D341Med (cell line): Measurements from ENCODE around the gene ANKLE2.

Source experiments
- DNase-seq: peaks from one replicate; pipeline ENCODE4 v3.0.0; 2012; ENCODE audit warnings: low spot score

ANKLE2 gene

DNA sequence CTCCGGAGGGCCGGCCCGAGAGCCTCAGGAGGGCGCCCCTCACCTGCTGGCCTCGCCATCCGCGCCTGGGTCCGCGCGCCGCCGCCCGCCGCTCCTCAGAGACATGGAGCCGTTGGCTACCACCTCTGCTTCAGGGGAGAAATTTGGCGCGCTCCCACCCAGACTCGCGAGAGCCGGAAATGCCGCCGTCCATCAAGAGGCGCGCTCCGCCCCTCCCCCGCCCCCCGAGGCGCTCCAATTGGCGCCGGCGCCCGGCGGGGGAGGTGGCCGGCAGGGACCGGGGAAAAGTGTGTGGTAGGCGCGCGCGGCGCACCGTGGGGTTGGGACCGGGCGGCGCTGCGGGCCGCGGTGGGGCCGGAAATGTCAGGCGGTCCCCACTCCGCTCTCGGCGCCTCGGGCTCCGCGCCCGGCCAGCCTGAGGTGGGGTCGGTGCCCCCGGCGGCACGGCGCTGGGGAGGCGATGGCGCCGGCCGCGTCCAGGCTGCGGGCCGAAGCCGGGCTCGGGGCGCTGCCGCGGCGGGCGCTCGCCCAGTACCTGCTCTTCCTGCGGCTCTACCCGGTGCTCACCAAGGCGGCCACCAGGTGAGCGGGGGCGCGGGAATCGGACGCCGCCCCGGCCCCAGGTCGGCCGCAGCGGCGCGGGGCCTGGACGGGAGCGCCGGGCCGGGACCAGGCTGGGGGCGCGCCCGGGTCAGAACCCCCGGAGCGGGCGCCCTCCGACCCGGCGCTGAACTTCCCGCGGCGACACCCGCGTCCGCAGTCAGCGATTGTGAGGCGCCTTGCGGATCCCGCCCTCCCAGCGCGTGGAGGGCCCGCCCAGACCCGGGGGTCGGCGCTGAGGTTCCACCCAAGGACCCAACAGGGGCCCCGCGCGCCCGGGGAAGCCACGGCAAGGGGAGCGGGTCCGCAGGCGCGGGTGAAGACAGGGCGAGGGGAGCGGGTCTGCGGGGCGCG lies 74.1 kb downstream of the ANKLE2 start, which contains the start of the genes POLE and PXMP2:
POLE (minus strand) TSS at position 132 of the 954 bp plus-strand sequence; CDS start at position 105, 27 bp downstream.
PXMP2 (plus strand) TSS at position 377 of the 954 bp plus-strand sequence; CDS start at position 461, 84 bp downstream.
- peak; percentile 98 for DNase-seq

DNA sequence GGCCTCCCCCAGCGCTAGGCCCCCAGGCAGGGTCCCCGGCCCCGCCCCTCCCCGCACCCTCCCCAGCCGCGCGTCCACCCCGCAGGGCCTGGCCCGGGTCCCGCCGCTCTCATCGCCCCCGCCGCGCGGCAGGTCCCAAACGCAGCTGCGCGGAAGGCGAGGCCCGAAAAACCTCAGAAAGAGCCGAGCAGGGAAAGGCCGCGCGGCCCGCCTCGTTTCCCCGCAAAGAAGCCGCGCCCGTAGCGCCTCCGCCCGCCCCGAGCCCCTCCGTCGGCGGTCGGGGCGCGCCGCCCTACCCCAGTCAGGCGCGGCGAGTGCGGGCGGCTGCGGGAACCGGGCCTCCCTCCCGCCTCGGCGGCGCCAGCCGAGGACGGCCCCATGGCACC lies 74.8 kb downstream of the ANKLE2 start:
- no peak for DNase-seq

DNA sequence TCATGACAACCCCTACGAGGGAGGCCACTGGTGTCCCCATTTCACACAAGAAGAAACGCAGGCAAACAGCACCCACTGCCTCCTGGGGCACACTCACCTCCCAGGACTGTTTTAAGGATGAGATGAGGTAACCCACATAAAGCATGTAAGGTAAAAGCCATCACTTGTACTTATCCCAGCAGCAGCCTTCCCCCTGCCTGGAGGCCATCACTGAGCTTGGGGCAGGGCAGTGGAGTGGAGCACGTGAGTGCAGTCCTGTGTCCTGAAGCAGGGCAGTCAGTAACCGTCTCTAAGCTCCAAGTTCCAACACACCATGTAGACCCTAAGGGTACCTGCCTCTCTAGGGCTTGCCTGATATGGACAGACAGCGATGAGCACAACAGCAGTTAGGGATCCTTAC lies 76.2 kb downstream of the ANKLE2 start:
- DNase-seq, result no peak

DNA sequence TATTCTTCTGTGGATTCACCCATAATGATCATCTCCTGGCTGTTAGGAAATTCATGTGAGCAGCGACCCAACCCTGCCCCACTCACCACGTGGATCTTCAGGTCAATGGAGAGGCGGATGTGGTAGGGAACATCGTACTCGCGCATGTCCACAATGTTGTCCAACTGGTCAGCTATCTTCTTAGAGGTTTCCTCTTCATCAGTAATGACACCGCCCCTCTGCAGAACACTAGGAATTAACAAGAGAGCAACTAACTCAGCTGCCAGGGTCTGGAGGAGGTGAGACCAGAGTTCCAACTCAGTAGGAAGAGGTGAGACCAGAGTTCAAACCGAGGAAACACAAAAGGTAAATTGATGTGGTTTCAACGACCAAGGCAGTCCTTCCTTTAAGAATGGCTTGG lies 84.1 kb downstream of the ANKLE2 start:
- no peak for DNase-seq

DNA sequence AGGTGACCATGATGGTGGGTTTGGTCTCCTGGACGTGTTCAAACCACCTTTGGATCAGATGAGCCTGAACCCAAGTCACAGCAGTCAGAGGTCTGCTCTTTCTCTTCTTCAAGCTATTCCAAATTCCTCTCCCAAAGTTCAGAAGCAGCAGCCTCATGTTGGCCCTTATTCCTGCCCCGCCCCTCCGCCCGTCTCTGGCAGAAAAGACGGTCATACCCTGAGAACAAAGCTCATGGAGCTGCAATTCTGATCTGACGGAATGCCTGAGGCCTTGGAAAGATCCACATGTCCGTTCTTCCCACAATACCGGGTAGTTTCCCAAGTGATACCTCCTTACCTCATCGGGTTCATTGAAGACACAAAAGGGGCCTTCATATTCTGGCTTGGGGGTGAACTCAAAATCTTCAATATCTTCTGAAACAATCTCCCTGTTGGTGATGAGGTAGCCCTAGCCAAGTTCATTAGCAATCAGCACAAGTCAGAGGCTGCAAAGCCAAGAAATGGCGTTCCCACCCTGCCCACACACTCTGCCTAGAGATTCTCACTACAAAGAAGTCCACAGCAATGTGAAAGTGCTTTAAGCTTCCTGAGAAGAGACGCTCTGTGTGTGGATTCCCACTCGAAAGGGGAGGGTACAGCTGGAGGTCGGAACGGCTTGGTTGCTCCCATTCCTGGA lies 85.7 kb downstream of the ANKLE2 start:
- no peak for DNase-seq
